A549 (cell line): ENCODE measurements around the gene CAMSAP1. TPM values are rescaled to one million over a fixed set of nuclear protein-coding genes. Genes with fewer than 3 reads are reported as not detected.

Source experiments
- ATAC-seq, 2 experiments: fragments of 200-7000 bp in 1 of 2; fragments of >200 bp in 1 of 2; cut with Nextera tagmentation in 1 of 2; cut with Tn5 transposase in 1 of 2; 3 replicates each; pipeline versions ENCODE4 v1.8.0 to v1.9.1; 2018 to 2020; ENCODE audit warnings: mild to moderate bottlenecking in 1 of 2, moderate library complexity in 1 of 2
- CTCF ChIA-PET: fragments of 300-600 bp; sonication (Branson Sonifier 250); formaldehyde crosslinking; extraction: SDS; loops from one replicate; lab custom pipeline; 2021; ENCODE audit warnings: antibody characterized with exemption, inconsistent platforms; lab: Yijun Ruan, JAX
- POLR2A ChIA-PET: fragments of 350-600 bp; formaldehyde crosslinking; extraction: SDS; loops from one replicate; lab custom pipeline; 2021; ENCODE audit warnings: antibody characterized with exemption, inconsistent platforms; lab: Yijun Ruan, JAX
- DNase-seq, 2 experiments: peaks; one replicate each; pipeline versions ENCODE4 v3.0.0 to v3.0.0-alpha.2; 2011 to 2016; ENCODE audit warnings: low read depth in 1 of 2, low spot score in 1 of 2
- FAIRE-seq: peaks from 2 replicates; lab custom pipeline; 2011; peaks lifted over from hg19 to GRCh38; lab: Jason Lieb, UNC
- H3K27ac ChIP-seq, 2 experiments: fragments of >200 bp; sonication (Bioruptor Twin); formaldehyde crosslinking; 3 replicates each; pipeline ENCODE4 v1.5.1; 2016 to 2017
- H3K4me1 ChIP-seq: fragments of >200 bp; sonication (Bioruptor Twin); formaldehyde crosslinking; 3 replicates; pipeline ENCODE4 v1.6.1; 2016
- H3K4me2 ChIP-seq: fragments of >200 bp; sonication (Bioruptor Twin); formaldehyde crosslinking; 3 replicates; pipeline ENCODE4 v1.6.1; 2016
- H3K4me3 ChIP-seq: fragments of >200 bp; sonication (Bioruptor Twin); formaldehyde crosslinking; 3 replicates; pipeline ENCODE4 v1.5.1; 2016
- H3K9me3 ChIP-seq: fragments of >200 bp; sonication (Bioruptor Twin); formaldehyde crosslinking; 3 replicates; pipeline ENCODE4 v1.6.1; 2016
- CBX2 ChIP-seq: fragments of 200-600 bp; sonication (generic); IDR thresholded peaks from 2 replicates; pipeline ENCODE4 v1.6.1; 2016; ENCODE audit warnings: low read depth, mild to moderate bottlenecking, borderline replicate concordance
- CEBPB ChIP-seq, 2 experiments: fragments of >200 bp in 1 of 2; sonication (Bioruptor Twin) in 1 of 2; formaldehyde crosslinking in 1 of 2; IDR thresholded peaks; 2 replicates each; pipeline ENCODE4 v1.6.1; 2012 to 2016
- CHD2 ChIP-seq: fragments of 150-350 bp; IDR thresholded peaks from 2 replicates; pipeline ENCODE4 v1.6.1; 2014; ENCODE audit warnings: low read length; ENCODE audit not compliant: partially characterized antibody
- CTCF ChIP-seq: fragments of >200 bp; sonication (Bioruptor Twin); formaldehyde crosslinking; IDR thresholded peaks from 3 replicates; pipeline ENCODE4 v1.5.1; 2016
- E2F6 ChIP-seq: IDR thresholded peaks from 2 replicates; pipeline ENCODE4 v1.6.1; 2012; ENCODE audit warnings: low read depth, borderline replicate concordance
- EHMT2 ChIP-seq: fragments of 200-600 bp; sonication (generic); IDR thresholded peaks from 2 replicates; pipeline ENCODE4 v1.6.1; 2016; ENCODE audit warnings: antibody characterized with exemption, low read depth, mild to moderate bottlenecking, moderate library complexity
- FOXS1 ChIP-seq: fragments of 250-450 bp; sonication (Bioruptor Pico); IDR thresholded peaks from 2 replicates; pipeline ENCODE4 v1.5.0; 2020; ENCODE audit warnings: mild to moderate bottlenecking, moderate library complexity
- HES2 ChIP-seq: fragments of >200 bp; sonication (Bioruptor Twin); formaldehyde crosslinking; IDR thresholded peaks from 2 replicates; pipeline ENCODE4 v1.6.1; 2016
- HOXB5 ChIP-seq: fragments of 250-450 bp; sonication (Bioruptor Pico); IDR thresholded peaks from 2 replicates; pipeline ENCODE4 v1.5.0; 2020; ENCODE audit warnings: mild to moderate bottlenecking, moderate library complexity
- JUN ChIP-seq, 2 experiments: fragments of >200 bp; sonication (Bioruptor Twin); formaldehyde crosslinking; IDR thresholded peaks; 2 replicates in 1 of 2; 3 replicates in 1 of 2; pipeline ENCODE4 v1.6.1; 2016 to 2017
- JUNB ChIP-seq: fragments of >200 bp; sonication (Bioruptor Twin); formaldehyde crosslinking; IDR thresholded peaks from 2 replicates; pipeline ENCODE4 v1.6.1; 2016
- KDM5A ChIP-seq: fragments of 200-600 bp; sonication (generic); IDR thresholded peaks from 2 replicates; pipeline ENCODE4 v1.6.1; 2016; ENCODE audit warnings: antibody characterized with exemption, mild to moderate bottlenecking
- MAX ChIP-seq: IDR thresholded peaks from 2 replicates; pipeline ENCODE4 v1.6.1; 2012
- MAZ ChIP-seq: fragments of 150-350 bp; IDR thresholded peaks from 2 replicates; pipeline ENCODE4 v1.6.1; 2014; ENCODE audit warnings: antibody characterized with exemption, low read depth, low read length, borderline replicate concordance
- NPAS2 ChIP-seq: fragments of 250-450 bp; sonication (Bioruptor Pico); IDR thresholded peaks from 2 replicates; pipeline ENCODE4 v1.8.0; 2022; ENCODE audit warnings: mild to moderate bottlenecking, moderate library complexity, borderline replicate concordance
- NR3C1 ChIP-seq: fragments of >200 bp; sonication (Bioruptor Twin); formaldehyde crosslinking; IDR thresholded peaks from 3 replicates; pipeline ENCODE4 v1.6.1; 2017
- PHF8 ChIP-seq: fragments of 200-600 bp; sonication (generic); IDR thresholded peaks from 2 replicates; pipeline ENCODE4 v1.6.1; 2016; ENCODE audit warnings: low read depth, mild to moderate bottlenecking, antibody characterized with exemption, moderate library complexity, borderline replicate concordance
- POLR2A ChIP-seq: IDR thresholded peaks from 2 replicates; pipeline ENCODE4 v1.6.1; 2012; ENCODE audit warnings: mild to moderate bottlenecking, low read length
- POLR2AphosphoS2 ChIP-seq: conservative IDR thresholded peaks from 2 replicates; pipeline ENCODE4 v1.6.1; 2012; ENCODE audit warnings: low read length, improper control_type of control experiment, inconsistent platforms
- RAD21 ChIP-seq, 2 experiments: fragments of >200 bp in 1 of 2; sonication (Bioruptor Twin) in 1 of 2; formaldehyde crosslinking in 1 of 2; IDR thresholded peaks in 1 of 2; conservative IDR thresholded peaks in 1 of 2; 2 replicates in 1 of 2; 3 replicates in 1 of 2; pipeline ENCODE4 v1.6.1; 2012 to 2018; ENCODE audit warnings: inconsistent platforms in 1 of 2
- RARB ChIP-seq: fragments of 250-450 bp; sonication (Bioruptor Pico); IDR thresholded peaks from 2 replicates; pipeline ENCODE4 v1.8.0; 2021; ENCODE audit warnings: mild to moderate bottlenecking, moderate library complexity
- RCOR1 ChIP-seq: fragments of 150-350 bp; IDR thresholded peaks from 2 replicates; pipeline ENCODE4 v1.6.1; 2014; ENCODE audit warnings: antibody characterized with exemption, low read length, low read depth
- RFX5 ChIP-seq: fragments of 450-650 bp; IDR thresholded peaks from 2 replicates; pipeline ENCODE4 v1.7.1; 2014; ENCODE audit warnings: antibody characterized with exemption, mild to moderate bottlenecking, moderate library complexity
- SREBF2 ChIP-seq: fragments of 450-650 bp; IDR thresholded peaks from 2 replicates; pipeline ENCODE4 v1.6.1; 2014; ENCODE audit warnings: mild to moderate bottlenecking, moderate library complexity
- TFCP2L1 ChIP-seq: fragments of 250-450 bp; sonication (Bioruptor Pico); IDR thresholded peaks from 2 replicates; pipeline ENCODE4 v1.5.0; 2021; ENCODE audit warnings: mild to moderate bottlenecking
- USF2 ChIP-seq: fragments of 450-650 bp; IDR thresholded peaks from 2 replicates; pipeline ENCODE4 v1.6.1; 2014; ENCODE audit warnings: antibody characterized with exemption
- ZC3H11A ChIP-seq: fragments of 450-650 bp; IDR thresholded peaks from 2 replicates; pipeline ENCODE4 v1.6.1; 2014; ENCODE audit warnings: antibody characterized with exemption, mild to moderate bottlenecking
- ZSCAN20 ChIP-seq: fragments of 250-450 bp; sonication (Bioruptor Pico); IDR thresholded peaks from 2 replicates; pipeline ENCODE4 v1.8.0; 2022; ENCODE audit warnings: mild to moderate bottlenecking, moderate library complexity
- WGBS: methylation state at CpG from one replicate; pipeline ENCODE4 v1.1.6; 2017; ENCODE audit errors: missing lambda C conversion rate; 5-methylcytosine and 5-hydroxymethylcytosine counted together
- polyA plus RNA-seq, 4 experiments: library from polyadenylated mRNA; depleted of rRNA in 3 of 4; stranded (reverse); fragments of >200 nt; fragmentation: RNase III in 1 of 4; extraction: RNeasy Plus Mini Kit Qiagen cat#74134 plus additional on column Dnase treatment in 1 of 4; gene quantifications; 2 replicates in 3 of 4; 3 replicates in 1 of 4; pipeline ENCODE4 v1.2.3, GENCODE V29; 2011 to 2017

CAMSAP1 gene
- polyA plus RNA-seq, 2 of the 4 experiments (the other 2 are of a cell fraction) = 8.6 to 15.0 TPM

- H3K9me3 ChIP-seq = peaks cover 12% of the 10 kb centered on the region
- peak overlapping the region; percentile 21; the same call in 1 of the 3 replicates for H3K4me2 ChIP-seq
- POLR2A ChIA-PET = no interaction called here
- no peak for FAIRE-seq
- ATAC-seq = no peak
- no peaks in the 10 kb centered on the region for H3K4me1 ChIP-seq
- no peak overlapping the region for H3K27ac ChIP-seq
- H3K4me3 ChIP-seq = no peak overlapping the region
- WGBS = 64% methylated on average over 12 of the region's 32 CpGs
- CTCF ChIA-PET = no interaction called here
- DNase-seq = no peak
- TF ChIP-seq PHF8 (no peak), E2F6 (no peak), RFX5 (no peak), CBX2 (no peak), ZC3H11A (no peak), TFCP2L1 (CRISPR knock-in tag) (no peak), ZSCAN20 (CRISPR knock-in tag) (no peak)
Measured at GRCh38 chr9:135769489-135770202, 137.7 kb downstream of the CAMSAP1 start.

- ChIA-PET CTCF (interaction anchor here (1.7 kb wide), 1 partner anchor 66 kb away, joined by 4 read pairs; the partner anchor contains the start of gene KCNT1), POLR2A (no interaction called here)
- TF ChIP-seq ZC3H11A (no peak), JUNB (no peak), HOXB5 (CRISPR knock-in tag) (no peak), USF2 (no peak), RAD21 (conservative IDR thresholded peaks at IDR 0.05 in 1 of 2, IDR thresholded peaks at IDR 0.05 in 1 of 2) (no peak), FOXS1 (CRISPR knock-in tag) (no peak), RCOR1 (no peak), ZSCAN20 (CRISPR knock-in tag) (no peak), CBX2 (no peak), POLR2A (no peak), CTCF (no peak), HES2 (no peak), POLR2AphosphoS2 (no peak), CEBPB (IDR thresholded peaks at IDR 0.05) (no peak)
- peaks cover 12% of the 10 kb centered on the region for H3K9me3 ChIP-seq
- FAIRE-seq (no peak), ATAC-seq (no peak), DNase-seq (no peak)
- H3K4me2 ChIP-seq = no peak overlapping the region
- H3K4me1 ChIP-seq = no peaks in the 10 kb centered on the region
- H3K27ac ChIP-seq = no peak overlapping the region
- H3K4me3 ChIP-seq = no peak overlapping the region
- WGBS = 76% methylated on average over 24 of the region's 43 CpGs
Measured at GRCh38 chr9:135768516-135769218, 138.7 kb downstream of the CAMSAP1 start.

- DNase-seq = no peak
- TF ChIP-seq NR3C1 (no peak), JUN (IDR thresholded peaks at IDR 0.05) (no peak), CHD2 (no peak), ZC3H11A (no peak), USF2 (no peak), SREBF2 (no peak), EHMT2 (no peak), MAX (no peak), NPAS2 (no peak), RARB (no peak), RFX5 (no peak), KDM5A (no peak), MAZ (no peak)
- POLR2A ChIA-PET = no interaction called here
- Histone ChIP-seq H3K4me1 (no peaks in the 10 kb centered on the region), H3K27ac (no peak overlapping the region), H3K4me2 (no peak overlapping the region), H3K9me3 (peaks cover 12% of the 10 kb centered on the region), H3K4me3 (no peak overlapping the region)
- FAIRE-seq = no peak
- CTCF ChIA-PET = interaction anchor here (0.8 to 1.7 kb wide), 2 partner anchors 13 to 64 kb away, joined by 3 to 4 read pairs; partner anchors contain the start of gene KCNT1
- whole genome bisulfite sequencing = 43% methylated on average over 4 of the region's 4 CpGs
- ATAC-seq = no peak
Measured at GRCh38 chr9:135766707-135767106, 140.6 kb downstream of the CAMSAP1 start.
